Activated CD4-positive, alpha-beta T cell treated with anti-CD3 and anti-CD28 coated beads, Interleukin-2, amount 50 U/mL, for 16 hours (primary cell): ENCODE results near the gene LAMTOR3.
"Not testable (repeated sequence)": the region's sequence is repeated elsewhere in the genome, so short reads cannot be mapped to it uniquely, and the experiment has no call there.

Experiments used
- DNase-seq: peaks from one replicate; pipeline ENCODE4 v3.0.0-alpha.2; 2020

LAMTOR3 gene

GRCh38 chr4:99830051-99830450 is 64.2 kb downstream of the LAMTOR3 start:
- DNase-seq = not testable (repeated sequence)

GRCh38 chr4:99828477-99828876 is 65.8 kb downstream of the LAMTOR3 start:
- DNase-seq = no peak
